Measurements from ENCODE around the gene LCN2. TPM values are rescaled to one million over a fixed set of nuclear protein-coding genes. Genes with fewer than 3 reads are reported as not detected.

The LCN2 gene
- total RNA-seq, 1 experiment from 2014 or later: 537 TPM

- Histone ChIP-seq H3K36me3 (ENCODE audit: low read depth) (no peaks in the 10 kb centered on the region), H3K9me3 (ENCODE audit: insufficient read depth, low read depth) (no peaks in the 10 kb centered on the region), H3K4me1 (replicated peaks; ENCODE audit: insufficient read depth) (no peaks in the 10 kb centered on the region), H4K20me1 (ENCODE audit: insufficient read depth) (peaks cover 3% of the 10 kb centered on the region; the same call in 1 of the 2 replicates), H3K4me2 (peak overlapping the region; percentile 24; the same call in 1 of the 2 replicates), H3K4me3 (no peak overlapping the region), H3K9me2 (ENCODE audit: insufficient read depth) (no peaks in the 10 kb centered on the region), H3K79me2 (ENCODE audit: low read depth) (no peaks in the 10 kb centered on the region), H3F3A (ENCODE audit: insufficient read depth, low read depth) (peaks cover 10% of the 10 kb centered on the region; the same call in 1 of the 2 replicates), H3K27ac (no peak overlapping the region), H3K27me3 (ENCODE audit: insufficient read depth, low read depth) (no peaks in the 10 kb centered on the region), H2AFZ (no peak overlapping the region)
- CTCF ChIA-PET: interaction anchor here (0.5 to 1.5 kb wide), 10 partner anchors 10 to 361 kb away, joined by 3 to 10 read pairs (median 4); partner anchors contain the start of gene NAIF1
- intact Hi-C loops (cut with micrococcal nuclease; ENCODE audit: unreplicated experiment): loop anchor here (1.0 to 5.0 kb wide), 5 partner anchors 46 to 383 kb away; partner anchors contain the start of gene TOR2A
- POLR2A ChIA-PET (ENCODE audit: unreplicated experiment): interaction anchor here (0.5 kb wide), 1 partner anchor 1788 kb away, joined by 4 read pairs; no protein-coding TSS in a partner anchor
- TF ChIP-seq CTCF (conservative IDR thresholded peaks at IDR 0.05) (peak; percentile 100), EZH2 (IDR thresholded peaks at IDR 0.05; ENCODE audit: low read depth) (no peak)
- peak; percentile 75 to 93 for DNase-seq
- no TSS peak for BruUV-seq (replicated peaks)
These were observed 31.4 kb upstream of the LCN2 start for GRCh38 chr9:128117613-128118471.

- peaks cover 10% of the 10 kb centered on the region; the same call in 1 of the 2 replicates for H3F3A ChIP-seq (ENCODE audit: insufficient read depth, low read depth)
- no peaks in the 10 kb centered on the region for H3K9me2 ChIP-seq (ENCODE audit: insufficient read depth)
- no peak for TF ChIP-seq CTCF (conservative IDR thresholded peaks at IDR 0.05)
- TF ChIP-seq EZH2 (IDR thresholded peaks at IDR 0.05; ENCODE audit: low read depth): no peak
- no peaks in the 10 kb centered on the region for H3K27me3 ChIP-seq (ENCODE audit: insufficient read depth, low read depth)
- intact Hi-C loops (cut with micrococcal nuclease; ENCODE audit: unreplicated experiment): loop anchor here (5.0 kb wide), 1 partner anchor 66 kb away; no protein-coding TSS in a partner anchor
- no peak overlapping the region for H3K4me3 ChIP-seq
- no peak overlapping the region for H3K27ac ChIP-seq
- H3K9me3 ChIP-seq (ENCODE audit: insufficient read depth, low read depth): no peaks in the 10 kb centered on the region
- H3K79me2 ChIP-seq (ENCODE audit: low read depth): no peaks in the 10 kb centered on the region
- BruUV-seq (replicated peaks): no TSS peak
- H3K4me2 ChIP-seq: no peak overlapping the region; the same call in 1 of the 2 replicates
- no peaks in the 10 kb centered on the region for H3K36me3 ChIP-seq (ENCODE audit: low read depth)
- ChIA-PET POLR2A (ENCODE audit: unreplicated experiment) (no interaction called here), CTCF (interaction anchor here (1.0 to 1.5 kb wide), 4 partner anchors 11 to 362 kb away, joined by 3 to 8 read pairs (median 6); no protein-coding TSS in a partner anchor)
- DNase-seq: no peak
- H3K4me1 ChIP-seq (replicated peaks; ENCODE audit: insufficient read depth): no peaks in the 10 kb centered on the region
- peaks cover 3% of the 10 kb centered on the region; the same call in 1 of the 2 replicates for H4K20me1 ChIP-seq (ENCODE audit: insufficient read depth)
- no peak overlapping the region for H2AFZ ChIP-seq
These were observed 30.8 kb upstream of the LCN2 start for GRCh38 chr9:128118472-128118857.

DNA sequence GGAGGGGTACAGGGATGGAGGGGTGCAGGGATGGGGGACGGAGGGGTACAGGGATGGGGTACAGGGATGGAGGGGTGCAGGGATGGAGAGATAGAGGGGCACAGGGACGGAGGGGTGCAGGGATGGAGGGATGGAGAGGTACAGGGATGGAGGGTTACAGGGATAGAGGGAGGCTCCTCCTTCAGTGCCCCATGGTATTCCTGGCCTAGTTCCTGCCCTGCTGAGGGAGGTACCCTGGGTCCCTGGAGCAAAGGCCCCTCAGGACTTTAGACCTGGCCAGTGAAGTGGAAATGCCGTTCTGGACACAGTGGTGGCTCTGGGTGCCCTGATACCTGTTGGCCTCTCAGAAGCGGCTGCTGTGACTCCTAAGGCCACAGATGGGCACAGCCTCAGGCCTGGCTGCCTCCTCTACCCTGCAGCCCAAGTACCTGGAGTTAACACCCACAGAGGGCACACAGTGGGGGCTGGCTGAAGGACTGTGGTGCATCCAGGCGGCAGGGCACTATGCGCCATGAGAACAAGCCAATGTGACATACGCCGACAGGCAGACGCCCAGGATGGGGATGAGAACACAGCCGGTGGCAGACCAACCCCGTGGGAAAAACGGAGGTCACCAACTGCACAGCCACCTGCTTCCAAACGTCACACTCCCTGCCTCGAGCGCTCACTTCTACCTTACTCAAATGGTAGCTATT, 30.1 kb upstream of the LCN2 start:
- no peak overlapping the region for H3K27ac ChIP-seq
- H3F3A ChIP-seq (ENCODE audit: insufficient read depth, low read depth): peaks cover 10% of the 10 kb centered on the region; the same call in 1 of the 2 replicates
- H3K27me3 ChIP-seq (ENCODE audit: insufficient read depth, low read depth): no peaks in the 10 kb centered on the region
- intact Hi-C loops (cut with micrococcal nuclease; ENCODE audit: unreplicated experiment): loop anchor here (5.0 kb wide), 1 partner anchor 67 kb away; no protein-coding TSS in a partner anchor
- no peak for DNase-seq
- ChIA-PET POLR2A (ENCODE audit: unreplicated experiment) (no interaction called here), CTCF (interaction anchor here (0.7 kb wide), 2 partner anchors 25 to 56 kb away, joined by 3 read pairs; no protein-coding TSS in a partner anchor)
- peaks cover 3% of the 10 kb centered on the region; the same call in 1 of the 2 replicates for H4K20me1 ChIP-seq (ENCODE audit: insufficient read depth)
- H3K9me3 ChIP-seq (ENCODE audit: insufficient read depth, low read depth): no peaks in the 10 kb centered on the region
- BruUV-seq (replicated peaks): no TSS peak
- H3K79me2 ChIP-seq (ENCODE audit: low read depth): peaks cover under 1% of the 10 kb centered on the region; the same call in 1 of the 2 replicates
- H3K9me2 ChIP-seq (ENCODE audit: insufficient read depth): no peaks in the 10 kb centered on the region
- H3K4me1 ChIP-seq (replicated peaks; ENCODE audit: insufficient read depth): no peaks in the 10 kb centered on the region
- no peak overlapping the region for H3K4me2 ChIP-seq
- no peak overlapping the region for H2AFZ ChIP-seq
- H3K4me3 ChIP-seq: no peak overlapping the region
- TF ChIP-seq CTCF (conservative IDR thresholded peaks at IDR 0.05) (no peak), EZH2 (IDR thresholded peaks at IDR 0.05; ENCODE audit: low read depth) (no peak)
- no peaks in the 10 kb centered on the region for H3K36me3 ChIP-seq (ENCODE audit: low read depth)

All from PC-9 (cell line).